ENCODE data around the gene MAGEF1. TPM values are rescaled to one million over a fixed set of nuclear protein-coding genes. Genes with fewer than 3 reads are reported as not detected.

Gene MAGEF1
- total and polyA plus RNA-seq, 9 of the 15 experiments (the other 6 are each of a cell fraction or from before 2014, with no cell fraction given) = 1.5 to 39.1 (median 19.8) TPM

- no peaks in the 10 kb centered on the region for H3K79me2 ChIP-seq (ENCODE audit: control insufficient read depth, insufficient read depth, low read length)
- no peak for DNase-seq (ENCODE audit: extremely low read depth in 1 of 4, low spot score in 3 of 4)
- peaks cover 60 to 90% of the 10 kb centered on the region in 2 experiments for H3K27me3 ChIP-seq (ENCODE audit: control insufficient read depth in 2 of 2, insufficient read depth in 2 of 2, low read length in 2 of 2)
- no peaks in the 10 kb centered on the region for H3K36me3 ChIP-seq (ENCODE audit: control insufficient read depth, insufficient read depth, low read length)
- 8% methylated on average over 4 of the region's 4 CpGs for WGBS (ENCODE audit: insufficient coverage, low coverage, missing lambda C conversion rate)
- peaks cover 0 to 8% of the 10 kb centered on the region in 2 experiments; a peak in 4 of 5 replicates for H3K4me1 ChIP-seq (replicated peaks in 1 of 2; ENCODE audit: control insufficient read depth in 2 of 2, insufficient read depth in 2 of 2, low read length in 2 of 2)
- no TSS peak for BruUV-seq (replicated peaks)
- no peak overlapping the region for H3K27ac ChIP-seq (ENCODE audit: extremely low read depth, low read depth, low read length)
- FAIRE-seq = no peak
- no peaks in the 10 kb centered on the region for H3K9me3 ChIP-seq (replicated peaks; ENCODE audit: control insufficient read depth, insufficient read depth, low read depth, low read length)
- POLR2A ChIA-PET = interaction anchor here (2.2 kb wide), 1 partner anchor 17 kb away, joined by 9 read pairs; the partner anchor contains the start of gene MAGEF1
- H2AFZ ChIP-seq (ENCODE audit: low read depth, low read length) = no peak overlapping the region
- CTCF ChIA-PET (ENCODE audit: low intra/inter-chr PET ratio) = no interaction called here
- TF ChIP-seq MAFK (IDR thresholded peaks at IDR 0.05; ENCODE audit: low read length) = no peak
- no peak for TF ChIP-seq SIRT6 (IDR thresholded peaks at IDR 0.05; ENCODE audit: low read depth, low read length)
- TF ChIP-seq CCAR2 (IDR thresholded peaks at IDR 0.05; ENCODE audit: low read depth, low read length) = no peak
- no peak for TF ChIP-seq ZNF217 (CRISPR knock-in tag; IDR thresholded peaks at IDR 0.05)
- no peak for TF ChIP-seq FOXJ2 (tag; IDR thresholded peaks at IDR 0.05)
- no peak for TF ChIP-seq PPARD (CRISPR knock-in tag; IDR thresholded peaks at IDR 0.05)
- no peak for TF ChIP-seq POLR2H (tag; IDR thresholded peaks at IDR 0.05; ENCODE audit: low read depth)
- no peak overlapping the region for H3K4me3 ChIP-seq
- in situ Hi-C loops (cut with MboI) (no loop called here), intact Hi-C loops (cut with micrococcal nuclease) (no loop called here)
- no peak for ATAC-seq
- H3K9ac ChIP-seq (ENCODE audit: insufficient read depth in 1 of 2, low read depth in 2 of 2, low read length in 2 of 2) = no peak overlapping the region
- peaks cover 14% of the 10 kb centered on the region; the same call in 1 of the 2 replicates for H4K20me1 ChIP-seq (replicated peaks; ENCODE audit: control insufficient read depth, insufficient read depth, low read length)
- H3K9me1 ChIP-seq (ENCODE audit: control insufficient read depth, insufficient read depth, low read length) = no peaks in the 10 kb centered on the region
- no peak overlapping the region for H3K4me2 ChIP-seq (ENCODE audit: insufficient read depth, low read length)
Measured at GRCh38 chr3:184694133-184694665, 17.7 kb downstream of the MAGEF1 start.
